ENCODE data around the gene CADM2.

The CADM2 gene

DNA sequence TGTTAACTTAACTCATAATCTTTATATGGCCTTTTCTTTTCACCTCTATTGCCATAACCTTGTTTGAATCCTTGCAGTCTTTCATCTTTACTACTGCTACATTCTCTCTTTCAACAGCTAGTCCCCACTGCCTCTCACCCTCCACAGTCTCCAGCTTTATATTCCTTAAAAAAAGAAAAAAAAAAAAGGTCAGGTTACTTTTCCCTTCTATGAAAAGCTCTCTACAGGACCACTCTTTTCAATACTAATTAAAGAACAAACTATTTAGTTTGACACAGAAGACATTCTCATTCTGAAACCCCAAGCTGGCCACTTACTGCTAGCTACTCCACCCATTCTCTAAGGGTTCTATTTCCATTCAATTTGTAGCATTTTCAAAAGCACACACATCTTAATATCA is 25.6 kb downstream of the CADM2 start:
- DNase-seq (ENCODE audit: low spot score): no peak

- no peak for DNase-seq (ENCODE audit: low spot score)
Measured at GRCh38 chr3:84985795-84986194, 27.0 kb downstream of the CADM2 start.

DNA sequence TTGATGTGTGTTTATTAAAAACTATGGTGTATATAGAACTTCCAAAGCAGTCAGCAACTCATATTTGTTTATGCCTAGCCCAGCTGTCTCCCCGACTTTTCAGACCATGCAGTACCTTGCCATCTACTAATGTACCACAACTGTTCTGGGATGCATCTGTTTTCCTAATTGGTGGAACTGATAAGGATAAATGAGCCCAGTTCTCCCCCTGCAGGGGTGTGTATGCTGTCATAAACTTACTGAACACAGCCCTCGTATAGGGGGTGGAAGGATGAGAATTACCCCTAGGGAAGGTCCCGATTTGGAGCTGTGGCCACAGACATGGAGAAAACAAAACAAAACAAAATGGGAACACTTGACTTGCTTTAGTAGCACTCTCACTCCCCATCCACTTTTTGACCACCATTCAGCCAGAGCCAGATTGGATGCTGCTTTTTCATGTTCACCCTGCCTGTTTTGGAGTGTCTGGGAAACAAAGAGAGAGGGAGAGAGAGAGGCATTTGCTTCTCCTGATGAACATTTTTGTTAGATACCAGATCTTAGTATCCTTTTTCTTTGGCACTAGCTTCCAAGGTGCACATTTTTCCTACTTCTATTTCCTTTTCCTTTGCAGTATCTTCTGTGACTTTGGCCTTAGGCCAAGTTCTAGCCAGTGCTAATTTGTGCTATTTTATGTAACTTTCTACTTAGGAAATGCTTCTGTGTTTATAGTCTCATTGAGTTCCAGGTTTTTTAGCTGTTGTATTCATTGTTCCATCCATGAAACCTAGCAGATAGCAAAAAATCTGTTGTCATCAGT is 29.1 kb downstream of the CADM2 start:
- no peak for DNase-seq (ENCODE audit: low spot score)

DNA sequence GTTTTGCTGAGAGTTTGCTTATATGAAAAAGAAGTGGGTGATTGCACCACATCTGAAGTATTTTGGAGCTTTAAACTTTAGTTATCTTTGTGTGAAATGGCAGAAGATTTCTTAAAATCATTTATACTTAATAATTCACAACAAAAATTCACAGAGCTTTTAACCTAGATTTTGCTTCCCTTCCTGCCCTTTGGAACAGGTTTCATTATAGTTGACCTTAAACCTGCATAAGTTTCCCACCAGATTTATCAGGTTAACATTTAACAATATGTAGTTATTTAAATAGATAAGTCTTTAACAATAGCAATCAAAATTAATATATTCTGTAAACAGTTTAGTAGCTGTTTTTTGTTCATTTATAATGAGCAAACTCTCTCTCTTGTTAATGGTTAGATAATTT is 30.3 kb downstream of the CADM2 start:
- DNase-seq (ENCODE audit: low spot score): no peak

DNA sequence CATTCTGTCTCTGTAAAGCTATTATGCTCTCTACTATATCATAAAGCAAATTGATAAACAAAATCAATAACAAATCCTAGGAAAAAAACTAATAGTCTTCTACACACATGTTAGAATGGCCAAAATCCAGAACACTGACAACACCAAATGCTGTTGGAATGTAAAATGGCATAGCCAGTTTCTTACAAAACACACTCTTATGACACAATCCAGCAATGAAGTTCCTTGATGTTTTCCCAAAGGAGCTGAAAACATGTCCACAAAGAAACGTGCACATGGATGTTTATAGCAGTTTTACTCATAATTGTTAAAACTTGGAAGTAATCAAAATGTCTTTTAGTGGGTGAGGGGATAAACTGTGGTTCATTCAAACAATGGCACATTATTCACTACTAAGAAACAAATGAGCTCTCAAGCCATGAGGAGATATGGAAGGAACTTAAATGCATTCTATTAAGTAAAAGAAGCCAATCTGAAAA is 32.7 kb downstream of the CADM2 start:
- DNase-seq (ENCODE audit: low spot score): no peak

GRCh38 chr3:84993956-84994355 is 35.2 kb downstream of the CADM2 start:
- DNase-seq (ENCODE audit: low spot score): no peak

DNA sequence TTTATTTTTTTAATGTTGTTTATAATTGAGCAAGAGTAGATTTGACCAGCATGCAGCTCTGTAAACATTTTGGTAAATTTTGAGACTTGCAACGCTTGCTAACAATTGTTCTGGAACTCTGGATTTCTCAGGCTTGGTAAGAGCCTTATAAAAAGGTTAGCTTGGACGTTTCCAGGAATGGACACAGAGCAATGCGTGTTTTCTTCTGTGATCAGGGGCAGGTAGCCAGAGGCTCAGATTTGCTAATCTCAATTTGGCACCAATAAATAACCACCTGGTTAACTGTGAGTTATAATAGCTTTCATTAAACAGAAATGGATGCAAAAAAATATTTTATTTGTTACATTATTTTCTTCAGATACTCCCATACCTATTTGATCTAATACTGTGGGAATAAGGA is 39.8 kb downstream of the CADM2 start:
- no peak for DNase-seq (ENCODE audit: low spot score)

DNA sequence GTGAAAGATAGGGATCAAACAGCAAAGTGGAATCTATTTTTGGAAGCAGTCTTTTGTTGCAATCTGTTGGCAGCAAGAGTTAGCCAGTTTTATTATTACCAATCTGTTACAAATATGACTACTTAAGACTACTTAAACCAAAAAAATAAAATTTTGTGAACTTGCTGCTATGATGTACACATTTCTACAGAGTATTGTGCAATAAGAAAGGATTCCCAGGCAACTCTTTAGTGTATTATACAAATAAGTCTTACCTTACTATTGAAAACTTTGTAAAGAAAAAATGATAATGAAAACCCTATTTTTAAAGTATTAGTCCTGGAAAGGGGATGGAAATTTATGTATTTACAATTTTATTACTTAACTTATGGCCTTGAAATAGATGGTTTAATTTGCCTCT is 44.7 kb downstream of the CADM2 start:
- DNase-seq (ENCODE audit: low spot score): no peak

DNA sequence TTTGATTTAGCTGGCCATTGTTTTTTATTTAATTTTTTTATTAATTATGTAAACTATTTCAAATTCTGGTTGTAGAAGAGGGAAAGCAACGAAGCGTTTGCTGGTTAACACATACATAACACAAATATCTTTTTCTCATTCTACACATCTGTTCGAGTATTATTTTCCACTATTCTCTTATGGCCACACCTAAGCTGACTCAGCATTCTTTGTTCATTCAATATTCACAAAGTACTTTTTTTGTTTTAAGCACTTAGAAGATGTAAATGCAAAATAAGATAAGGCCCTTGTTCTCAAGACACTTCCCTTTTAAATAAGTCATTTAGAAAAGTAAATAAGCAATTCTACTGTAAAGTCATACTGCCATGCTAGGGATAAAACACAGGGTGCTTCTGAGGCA is 45.4 kb downstream of the CADM2 start:
- no peak for DNase-seq (ENCODE audit: low spot score)

DNA sequence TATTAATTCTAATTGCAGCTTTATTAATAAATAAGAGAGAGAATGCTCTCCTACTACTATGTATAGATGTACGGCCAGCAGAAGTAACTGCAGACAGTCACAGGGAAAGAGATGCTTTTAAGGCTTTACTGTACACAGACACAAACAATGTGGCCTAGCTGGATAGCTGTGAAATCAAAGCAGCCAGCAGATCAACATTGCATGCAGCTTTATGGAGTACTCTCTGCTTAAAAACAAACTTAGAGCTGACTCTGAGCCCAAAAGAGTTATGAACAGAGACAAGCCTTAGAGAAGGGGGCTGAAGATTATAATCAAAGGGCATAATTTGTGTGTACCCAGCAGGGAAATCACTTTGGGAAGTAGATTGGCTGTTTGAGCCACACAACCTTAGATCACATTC is 47.2 kb downstream of the CADM2 start:
- no peak for DNase-seq (ENCODE audit: low spot score)

- no peak for DNase-seq (ENCODE audit: low spot score)
Measured at GRCh38 chr3:85007195-85008094, 48.7 kb downstream of the CADM2 start.

GRCh38 chr3:85020828-85021227 is 62.0 kb downstream of the CADM2 start:
- DNase-seq (ENCODE audit: low spot score): no peak

DNA sequence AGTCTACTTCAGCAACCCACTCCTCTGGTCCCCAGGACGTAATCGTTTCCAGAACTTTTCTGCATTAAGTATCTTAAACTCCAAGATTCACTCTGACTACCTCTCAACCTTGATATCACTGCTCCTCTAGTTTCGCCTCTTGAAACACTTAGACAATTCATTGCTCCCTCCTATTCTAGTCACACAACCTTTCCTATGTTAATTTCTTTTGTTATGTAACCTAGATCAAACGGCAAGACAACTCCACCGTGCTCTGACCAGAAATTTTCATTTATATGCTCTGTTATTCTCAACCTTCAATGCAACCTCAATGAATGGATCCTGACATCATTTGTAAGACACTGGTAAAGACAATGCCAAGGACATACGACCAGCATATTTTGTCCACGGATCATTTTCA is 71.3 kb downstream of the CADM2 start:
- DNase-seq (ENCODE audit: low spot score): no peak

DNA sequence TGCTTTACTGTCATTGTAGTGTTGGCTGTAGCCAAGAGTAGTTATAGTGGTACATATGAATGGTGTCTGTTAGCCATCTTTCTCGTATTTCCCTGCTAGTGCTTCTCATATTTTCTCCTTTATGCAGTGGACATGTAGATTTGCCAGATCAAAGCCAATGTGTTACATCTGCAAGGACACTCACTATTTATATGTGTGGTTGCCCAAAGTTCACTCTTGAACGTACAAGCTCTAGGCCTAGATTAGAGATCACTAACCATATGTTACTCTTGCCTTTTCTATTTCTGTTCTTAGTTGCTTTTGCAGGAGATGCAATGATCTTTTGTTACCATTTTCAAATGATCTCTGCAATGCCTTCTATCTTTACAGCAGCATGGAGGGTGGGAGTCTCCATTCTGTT is 78.4 kb downstream of the CADM2 start:
- no peak for DNase-seq (ENCODE audit: low spot score)

DNA sequence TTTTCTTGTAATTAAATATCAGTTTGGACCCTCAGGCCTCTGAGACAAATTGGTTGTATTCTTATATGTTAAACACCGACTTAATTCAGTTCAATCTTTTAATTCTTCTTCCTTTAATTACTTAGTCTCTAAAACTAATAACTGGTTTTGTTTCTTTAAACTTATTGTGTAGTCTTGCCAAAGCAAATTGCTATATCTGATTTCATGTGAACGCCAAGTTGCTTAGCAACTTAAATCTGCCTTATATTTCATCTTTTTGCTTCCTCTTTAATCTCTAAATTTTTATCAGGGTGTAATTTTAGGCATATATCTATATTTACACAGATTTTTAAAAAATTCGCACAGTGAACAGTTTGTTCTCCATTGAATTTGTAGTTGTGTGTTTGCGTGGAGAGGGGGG is 82.2 kb downstream of the CADM2 start:
- DNase-seq (ENCODE audit: low spot score): no peak

DNA sequence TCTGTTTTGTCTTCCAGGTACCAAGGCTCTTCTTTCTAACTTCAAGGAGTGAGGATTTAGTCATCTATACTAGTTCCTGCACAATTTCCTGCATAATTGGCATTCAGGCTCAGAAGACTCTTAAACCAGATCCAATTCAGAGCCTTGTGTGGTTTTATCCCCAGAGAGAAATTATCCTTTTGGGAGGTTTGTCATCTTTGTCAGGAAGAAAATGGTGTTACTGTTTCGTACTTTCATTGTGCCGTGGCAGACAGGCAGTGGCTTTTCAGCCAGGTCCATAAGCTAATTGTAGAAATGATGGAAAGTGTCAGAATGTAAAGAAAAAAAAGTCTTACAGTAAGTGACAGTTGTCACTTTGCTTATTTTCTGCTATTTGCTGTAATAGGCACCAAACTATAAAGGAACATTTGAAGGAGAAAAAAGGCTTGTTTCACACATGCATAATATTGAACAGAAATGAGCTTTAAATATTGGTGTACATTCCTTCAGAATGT is 82.8 kb downstream of the CADM2 start:
- DNase-seq (ENCODE audit: low spot score): no peak

- no peak for DNase-seq (ENCODE audit: low spot score)
Measured at GRCh38 chr3:85050821-85051220, 92.0 kb downstream of the CADM2 start.

- DNase-seq (ENCODE audit: low spot score): no peak
Measured at GRCh38 chr3:85051786-85052185, 93.0 kb downstream of the CADM2 start.

GRCh38 chr3:85053626-85054025 is 94.8 kb downstream of the CADM2 start:
- no peak for DNase-seq (ENCODE audit: low spot score)

- no peak for DNase-seq (ENCODE audit: low spot score)
Measured at GRCh38 chr3:85054579-85054978, 95.8 kb downstream of the CADM2 start.

DNA sequence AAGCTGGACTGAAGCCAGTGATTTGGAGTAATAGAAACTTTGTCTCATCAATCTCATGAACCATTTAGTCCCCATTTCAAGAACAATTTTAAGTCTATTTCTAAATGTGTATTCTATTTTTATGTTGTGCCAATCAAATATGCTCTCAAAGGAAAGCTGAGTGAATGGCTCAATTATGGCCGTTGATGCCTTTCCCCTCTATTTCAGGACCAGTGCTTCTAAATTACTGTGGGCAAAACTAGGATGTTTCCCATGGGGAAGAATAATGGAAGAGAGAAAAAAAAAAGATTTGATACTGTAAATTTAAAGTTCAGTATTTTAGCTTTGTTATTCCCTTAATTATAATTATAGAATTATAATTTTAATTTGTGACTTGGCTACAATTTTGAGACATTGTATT is 110.1 kb downstream of the CADM2 start:
- DNase-seq (ENCODE audit: low spot score): no peak

DNA sequence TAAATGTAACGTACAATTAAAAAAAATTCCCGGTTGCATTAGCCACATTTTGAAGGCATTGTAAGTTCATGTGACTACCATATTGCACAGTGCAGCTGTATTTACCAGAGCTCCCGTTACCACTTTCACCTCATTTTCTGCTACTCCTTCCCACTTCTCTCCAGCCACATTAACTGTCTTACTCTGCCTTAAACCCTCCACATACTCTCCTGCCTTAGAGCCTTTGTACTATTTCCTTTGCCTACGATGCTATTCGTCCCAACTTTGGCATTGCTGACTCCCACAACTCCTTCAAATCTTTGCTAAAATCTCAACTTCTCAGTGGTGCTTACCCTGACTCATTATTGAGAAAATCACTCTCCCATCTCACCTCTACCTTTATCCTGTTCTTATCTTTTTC is 115.2 kb downstream of the CADM2 start:
- DNase-seq (ENCODE audit: low spot score): no peak

DNA sequence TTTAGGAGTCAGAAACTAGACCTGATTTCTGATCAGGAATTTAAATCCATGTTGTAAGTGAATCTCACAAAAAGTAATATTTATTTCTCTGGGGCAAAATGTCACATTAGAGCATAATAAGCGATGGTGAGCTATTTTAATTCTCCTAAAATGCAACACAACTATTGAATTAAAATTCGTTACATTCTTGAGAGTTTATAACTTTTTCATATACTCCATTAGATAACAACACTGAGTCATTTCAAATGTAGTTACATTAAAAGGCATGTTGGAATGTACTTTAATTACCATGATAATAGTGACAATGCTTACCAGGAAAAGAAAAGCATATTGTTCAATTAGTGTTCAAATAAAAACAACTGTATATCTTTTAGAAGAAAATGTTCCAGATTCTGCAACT is 116.9 kb downstream of the CADM2 start:
- no peak for DNase-seq (ENCODE audit: low spot score)
